Testis (tissue), 3 donors: Measurements from ENCODE around the gene DAD1. TPM values are rescaled to one million over a fixed set of nuclear protein-coding genes. Genes with fewer than 3 reads are reported as not detected.
"Not testable (repeated sequence)": the region's sequence is repeated elsewhere in the genome, so short reads cannot be mapped to it uniquely, and the experiment has no call there.

ENCODE experiments used
- DNase-seq: peaks from one replicate; pipeline ENCODE4 v3.0.0-alpha.2; 2019
- H3K27ac ChIP-seq, 2 donors: fragments of 200-600 bp; sonication (generic); one replicate each; pipeline ENCODE4 v1.5.1; 2019
- H3K27me3 ChIP-seq: fragments of 200-600 bp; sonication (generic); one replicate; pipeline ENCODE4 v1.5.1; 2019
- H3K36me3 ChIP-seq: fragments of 200-600 bp; sonication (generic); one replicate; pipeline ENCODE4 v1.5.1; 2017; ENCODE audit warnings: low read depth; ENCODE audit errors: missing control alignments
- H3K4me1 ChIP-seq: fragments of 200-600 bp; sonication (generic); one replicate; pipeline ENCODE4 v1.5.1; 2019
- H3K4me3 ChIP-seq, 2 donors: fragments of 200-600 bp; sonication (generic); one replicate each; pipeline ENCODE4 v1.5.1; 2017 to 2019
- H3K9me3 ChIP-seq: fragments of 200-600 bp; sonication (generic); one replicate; pipeline ENCODE4 v1.5.1; 2017
- POLR2A ChIP-seq: fragments of 450-650 bp; IDR thresholded peaks from one replicate; pipeline ENCODE4 v1.6.1; 2017; ENCODE audit warnings: antibody characterized with exemption, mild to moderate bottlenecking, moderate library complexity
- WGBS, 2 donors: methylation state at CpG; one replicate each; pipeline ENCODE4 v1.1.5; 2018; 5-methylcytosine and 5-hydroxymethylcytosine counted together
- intact Hi-C: fragments of 100-400 bp; cut with DNase I; formaldehyde crosslinking; loops from one replicate; pipeline ENCODE4 v1.15.1; 2023; ENCODE audit warnings: low total_unique reads
- polyA plus RNA-seq: library from polyadenylated mRNA; stranded (reverse); fragments of 350-450 nt; fragmentation: Illumina TruSeq; extraction: RNeasy Lipid Tissue Mini Kit (QIAGEN cat#74804); gene quantifications from one replicate; pipeline ENCODE4 v1.2.3, GENCODE V29; 2014; ENCODE audit warnings: low read depth, low replicate concordance; ENCODE audit not compliant: insufficient read depth
- total RNA-seq, 2 donors: library from RNA; depleted of rRNA; stranded (reverse); fragments of >200 nt; gene quantifications; one replicate each; pipeline ENCODE4 v1.2.3, GENCODE V29; 2016
- TF ChIP-seq, protein P1 (sequence below), 3 experiments: fragments of 450-650 bp in 2 of 3; fragments of 200-600 bp in 1 of 3; sonication (generic) in 1 of 3; IDR thresholded peaks; one replicate each; pipeline ENCODE4 v1.5.1; 2016 to 2019; ENCODE audit warnings: antibody characterized with exemption in 3 of 3, mild to moderate bottlenecking in 2 of 3, moderate library complexity in 1 of 3

The DAD1 gene
- total and polyA plus RNA-seq, 3 donors from 2014 or later: 209 to 350 (median 235) TPM

DNA sequence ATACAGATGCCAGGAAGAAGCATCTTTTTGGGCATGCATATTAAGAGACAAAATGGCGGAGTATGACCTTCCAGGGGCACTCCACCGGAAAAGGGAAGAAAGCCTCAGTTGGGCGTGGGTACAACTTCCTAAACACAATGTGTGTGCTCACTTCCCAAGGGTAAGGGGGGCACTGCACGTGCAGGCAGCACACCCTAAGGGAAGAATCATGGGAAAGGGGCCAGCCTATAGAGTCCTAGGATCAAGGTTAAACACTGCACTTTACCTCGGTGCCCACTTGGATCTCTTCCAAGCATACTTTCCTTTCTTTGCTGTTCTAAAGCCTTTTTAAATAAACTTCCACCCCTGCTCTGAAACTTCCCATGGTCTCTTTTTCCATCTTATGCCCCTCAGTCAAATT lies 40.3 kb upstream of the DAD1 start:
- Histone ChIP-seq H3K27me3 (no peaks in the 10 kb centered on the region), H3K4me1 (no peaks in the 10 kb centered on the region), H3K4me3 (no peak overlapping the region), H3K27ac (no peak overlapping the region), H3K36me3 (no peaks in the 10 kb centered on the region), H3K9me3 (no peaks in the 10 kb centered on the region)
- no peak for DNase-seq
- WGBS, 2 donors: 62 to 74% methylated on average over 5 of the region's 5 CpGs
- no peak for TF ChIP-seq POLR2A
- TF ChIP-seq, protein P1, sequence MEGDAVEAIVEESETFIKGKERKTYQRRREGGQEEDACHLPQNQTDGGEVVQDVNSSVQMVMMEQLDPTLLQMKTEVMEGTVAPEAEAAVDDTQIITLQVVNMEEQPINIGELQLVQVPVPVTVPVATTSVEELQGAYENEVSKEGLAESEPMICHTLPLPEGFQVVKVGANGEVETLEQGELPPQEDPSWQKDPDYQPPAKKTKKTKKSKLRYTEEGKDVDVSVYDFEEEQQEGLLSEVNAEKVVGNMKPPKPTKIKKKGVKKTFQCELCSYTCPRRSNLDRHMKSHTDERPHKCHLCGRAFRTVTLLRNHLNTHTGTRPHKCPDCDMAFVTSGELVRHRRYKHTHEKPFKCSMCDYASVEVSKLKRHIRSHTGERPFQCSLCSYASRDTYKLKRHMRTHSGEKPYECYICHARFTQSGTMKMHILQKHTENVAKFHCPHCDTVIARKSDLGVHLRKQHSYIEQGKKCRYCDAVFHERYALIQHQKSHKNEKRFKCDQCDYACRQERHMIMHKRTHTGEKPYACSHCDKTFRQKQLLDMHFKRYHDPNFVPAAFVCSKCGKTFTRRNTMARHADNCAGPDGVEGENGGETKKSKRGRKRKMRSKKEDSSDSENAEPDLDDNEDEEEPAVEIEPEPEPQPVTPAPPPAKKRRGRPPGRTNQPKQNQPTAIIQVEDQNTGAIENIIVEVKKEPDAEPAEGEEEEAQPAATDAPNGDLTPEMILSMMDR (IDR thresholded peaks at IDR 0.05): no peak
- intact Hi-C loops: no loop called here

GRCh38 chr14:22627506-22628263 lies 38.7 kb upstream of the DAD1 start:
- no peak overlapping the region for H3K27ac ChIP-seq
- DNase-seq: no peak
- TF ChIP-seq, protein P1 (IDR thresholded peaks at IDR 0.05): no peak
- no peak for TF ChIP-seq POLR2A

GRCh38 chr14:22626590-22626989 lies 37.6 kb upstream of the DAD1 start:
- Histone ChIP-seq H3K27ac (no peak overlapping the region), H3K9me3 (no peaks in the 10 kb centered on the region), H3K4me1 (no peaks in the 10 kb centered on the region), H3K4me3 (no peak overlapping the region), H3K27me3 (no peaks in the 10 kb centered on the region), H3K36me3 (no peaks in the 10 kb centered on the region)
- intact Hi-C loops: no loop called here
- TF ChIP-seq POLR2A: no peak
- TF ChIP-seq, protein P1 (IDR thresholded peaks at IDR 0.05): no peak
- DNase-seq: no peak
- WGBS, 2 donors: 87 to 92% methylated on average over 6 of the region's 6 CpGs

More at GRCh38 chr14:22627506-22628263, 38.7 kb upstream of the DAD1 start:
- Histone ChIP-seq H3K36me3 (no peaks in the 10 kb centered on the region), H3K4me1 (no peaks in the 10 kb centered on the region), H3K27me3 (no peaks in the 10 kb centered on the region), H3K4me3 (no peak overlapping the region), H3K9me3 (no peaks in the 10 kb centered on the region)
- intact Hi-C loops: no loop called here
- WGBS, 2 donors: 83 to 88% methylated on average over 7 of the region's 7 CpGs

GRCh38 chr14:22623047-22623446 lies 34.0 kb upstream of the DAD1 start:
- intact Hi-C loops: no loop called here
- Histone ChIP-seq H3K9me3 (no peaks in the 10 kb centered on the region), H3K36me3 (no peaks in the 10 kb centered on the region), H3K4me3 (no peak overlapping the region), H3K27me3 (no peaks in the 10 kb centered on the region), H3K27ac (no peak overlapping the region), H3K4me1 (no peaks in the 10 kb centered on the region)
- no peak for DNase-seq
- TF ChIP-seq, protein P1 (IDR thresholded peaks at IDR 0.05): no peak
- TF ChIP-seq POLR2A: no peak
- 25 to 44% methylated on average over 2 of the region's 2 CpGs for WGBS, 2 donors

DNA sequence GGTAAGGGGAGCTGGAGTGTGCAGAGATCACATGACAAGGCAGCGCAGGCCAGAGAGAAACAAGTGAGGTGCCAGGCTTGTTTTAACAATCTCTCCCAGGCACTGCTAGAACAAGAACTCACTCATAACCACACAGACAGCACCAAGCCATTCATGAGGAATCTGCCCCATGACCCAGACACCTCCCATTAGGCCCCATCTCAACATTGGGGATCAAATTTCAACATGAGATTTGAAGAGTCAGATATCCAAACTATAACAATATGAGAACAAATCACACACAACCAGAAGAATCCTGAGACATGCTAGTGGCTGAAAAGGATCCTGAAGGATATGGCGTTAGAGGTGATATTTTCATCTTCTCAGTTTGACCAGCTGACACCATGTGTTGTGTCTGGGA lies 33.2 kb upstream of the DAD1 start:
- Histone ChIP-seq H3K36me3 (no peaks in the 10 kb centered on the region), H3K27me3 (no peaks in the 10 kb centered on the region), H3K4me3 (no peak overlapping the region), H3K9me3 (no peaks in the 10 kb centered on the region), H3K4me1 (no peaks in the 10 kb centered on the region), H3K27ac (no peak overlapping the region)
- intact Hi-C loops: no loop called here
- TF ChIP-seq, protein P1 (IDR thresholded peaks at IDR 0.05): no peak
- TF ChIP-seq POLR2A: no peak
- WGBS, 2 donors: 96 to 100% methylated on average over 2 of the region's 2 CpGs
- DNase-seq: no peak

DNA sequence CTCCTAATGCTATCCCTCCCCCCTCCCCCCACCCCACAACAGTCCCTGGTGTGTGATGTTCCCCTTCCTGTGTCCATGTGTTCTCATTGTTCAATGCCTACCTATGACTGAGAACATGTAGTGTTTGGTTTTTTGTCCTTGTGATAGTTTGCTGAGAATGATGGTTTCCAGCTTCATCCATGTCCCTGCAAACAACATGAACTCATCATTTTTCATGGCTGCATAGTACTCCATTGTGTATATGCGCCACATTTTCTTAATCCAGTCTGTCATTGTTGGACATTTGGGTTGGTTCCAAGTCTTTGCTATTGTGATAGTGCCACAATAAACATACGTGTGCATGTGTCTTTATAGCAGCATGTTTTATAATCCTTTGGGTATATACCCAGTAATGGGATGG lies 26.7 kb upstream of the DAD1 start:
- H3K4me3 ChIP-seq, H3K4me1 ChIP-seq, H3K36me3 ChIP-seq, DNase-seq, H3K27me3 ChIP-seq, intact Hi-C loops, H3K27ac ChIP-seq, H3K9me3 ChIP-seq: not testable (repeated sequence)
- 93 to 94% methylated on average over 2 of the region's 2 CpGs for WGBS, 2 donors
